Muscle layer of colon (tissue), 2 donors: ENCODE data around the gene BAIAP2L2.

ENCODE experiments used
- H3K27ac ChIP-seq: one replicate; pipeline ENCODE4 v1.7.0; 2013; ENCODE audit warnings: low read depth, mild to moderate bottlenecking, low read length, moderate library complexity
- H3K27me3 ChIP-seq, 2 donors: one replicate each; pipeline ENCODE4 v1.7.0; 2013; ENCODE audit warnings: low read length in 2 of 2, mild to moderate bottlenecking in 2 of 2; ENCODE audit not compliant: insufficient read depth in 2 of 2, control insufficient read depth in 1 of 2
- H3K36me3 ChIP-seq: one replicate; pipeline ENCODE4 v1.7.0; 2013; ENCODE audit warnings: mild to moderate bottlenecking, low read length; ENCODE audit not compliant: insufficient read depth
- H3K4me1 ChIP-seq: one replicate; pipeline ENCODE4 v1.7.0; 2013; ENCODE audit warnings: mild to moderate bottlenecking, low read length; ENCODE audit not compliant: insufficient read depth
- H3K4me3 ChIP-seq, 2 donors: one replicate each; pipeline ENCODE4 v1.7.0; 2013; ENCODE audit warnings: low read length in 2 of 2, low read depth in 1 of 2, mild to moderate bottlenecking in 1 of 2, moderate library complexity in 1 of 2
- H3K9ac ChIP-seq: one replicate; pipeline ENCODE4 v1.7.0; 2013; ENCODE audit warnings: low read length
- H3K9me3 ChIP-seq: one replicate; pipeline ENCODE4 v1.7.0; 2013; ENCODE audit warnings: mild to moderate bottlenecking, low read length
- donor health status: abdominal sarcoma.
- donor health status: Adenocarcinoma of cecum.

BAIAP2L2 gene

GRCh38 chr22:38069372-38070249 is 40.9 kb downstream of the BAIAP2L2 start:
- H3K4me3 ChIP-seq = no peak overlapping the region
- H3K27me3 ChIP-seq = no peaks in the 10 kb centered on the region
- H3K36me3 ChIP-seq = no peaks in the 10 kb centered on the region
- peaks cover 22% of the 10 kb centered on the region for H3K4me1 ChIP-seq
- no peak overlapping the region for H3K9ac ChIP-seq
- no peaks in the 10 kb centered on the region for H3K9me3 ChIP-seq
- peak overlapping the region; percentile 44 for H3K27ac ChIP-seq

- peaks cover 22% of the 10 kb centered on the region for H3K4me1 ChIP-seq
- no peak overlapping the region for H3K9ac ChIP-seq
- H3K4me3 ChIP-seq = no peak overlapping the region
- no peaks in the 10 kb centered on the region for H3K36me3 ChIP-seq
- no peaks in the 10 kb centered on the region for H3K27me3 ChIP-seq
- no peaks in the 10 kb centered on the region for H3K9me3 ChIP-seq
- H3K27ac ChIP-seq = no peak overlapping the region
These were observed 41.7 kb downstream of the BAIAP2L2 start for GRCh38 chr22:38068641-38069371.

GRCh38 chr22:38067761-38068360 is 42.6 kb downstream of the BAIAP2L2 start:
- no peak overlapping the region for H3K9ac ChIP-seq
- peaks cover 22% of the 10 kb centered on the region for H3K4me1 ChIP-seq
- H3K36me3 ChIP-seq = no peaks in the 10 kb centered on the region
- H3K27ac ChIP-seq = no peak overlapping the region
- H3K27me3 ChIP-seq = no peaks in the 10 kb centered on the region
- no peak overlapping the region for H3K4me3 ChIP-seq
- H3K9me3 ChIP-seq = no peaks in the 10 kb centered on the region

GRCh38 chr22:38067028-38067415 is 43.5 kb downstream of the BAIAP2L2 start:
- Histone ChIP-seq H3K27me3 (no peaks in the 10 kb centered on the region), H3K9me3 (no peaks in the 10 kb centered on the region), H3K4me1 (peaks cover 22% of the 10 kb centered on the region), H3K9ac (no peak overlapping the region), H3K27ac (no peak overlapping the region), H3K4me3 (no peak overlapping the region), H3K36me3 (no peaks in the 10 kb centered on the region)

- Histone ChIP-seq H3K4me1 (peaks cover 22% of the 10 kb centered on the region), H3K9me3 (no peaks in the 10 kb centered on the region), H3K27ac (no peak overlapping the region), H3K36me3 (no peaks in the 10 kb centered on the region), H3K9ac (no peak overlapping the region), H3K27me3 (no peaks in the 10 kb centered on the region), H3K4me3 (no peak overlapping the region)
These were observed 44.0 kb downstream of the BAIAP2L2 start for GRCh38 chr22:38066381-38067027.

- H3K4me1 ChIP-seq = peaks cover 22% of the 10 kb centered on the region
- H3K9me3 ChIP-seq = no peaks in the 10 kb centered on the region
- H3K36me3 ChIP-seq = no peaks in the 10 kb centered on the region
- H3K27me3 ChIP-seq = no peaks in the 10 kb centered on the region
- no peak overlapping the region for H3K9ac ChIP-seq
- no peak overlapping the region for H3K27ac ChIP-seq
- H3K4me3 ChIP-seq = no peak overlapping the region
These were observed 44.9 kb downstream of the BAIAP2L2 start for GRCh38 chr22:38065539-38065938.

GRCh38 chr22:38062791-38063190 is 47.7 kb downstream of the BAIAP2L2 start:
- H3K27ac ChIP-seq = no peak overlapping the region
- no peak overlapping the region for H3K9ac ChIP-seq
- H3K9me3 ChIP-seq = no peaks in the 10 kb centered on the region
- H3K4me3 ChIP-seq = no peak overlapping the region
- no peaks in the 10 kb centered on the region for H3K27me3 ChIP-seq
- H3K36me3 ChIP-seq = no peaks in the 10 kb centered on the region
- H3K4me1 ChIP-seq = peaks cover 1% of the 10 kb centered on the region

- Histone ChIP-seq H3K36me3 (no peaks in the 10 kb centered on the region), H3K9ac (peak within 1 kb of the TSS; percentile 33), H3K27ac (peak within 1 kb of the TSS; percentile 28), H3K4me3 (peak within 1 kb of the TSS; percentile 49 to 72), H3K27me3 (no peaks in the 10 kb centered on the region), H3K4me1 (peaks cover 12% of the 10 kb centered on the region), H3K9me3 (no peaks in the 10 kb centered on the region)
These were observed 53.3 kb downstream of the BAIAP2L2 start, which contains the start of gene PICK1 for GRCh38 chr22:38056969-38057891. Gene PICK1, plus strand, starts transcription at chr22:38057404. Its CDS starts 406 bp downstream, at chr22:38057810.

GRCh38 chr22:38051900-38052862 is 58.3 kb downstream of the BAIAP2L2 start:
- no peaks in the 10 kb centered on the region for H3K27me3 ChIP-seq
- H3K4me1 ChIP-seq = peaks cover 6% of the 10 kb centered on the region
- no peak overlapping the region for H3K4me3 ChIP-seq
- no peak overlapping the region for H3K27ac ChIP-seq
- no peaks in the 10 kb centered on the region for H3K9me3 ChIP-seq
- no peak overlapping the region for H3K9ac ChIP-seq
- no peaks in the 10 kb centered on the region for H3K36me3 ChIP-seq

- Histone ChIP-seq H3K9me3 (no peaks in the 10 kb centered on the region), H3K4me3 (no peak overlapping the region), H3K36me3 (no peaks in the 10 kb centered on the region), H3K9ac (no peak overlapping the region), H3K27me3 (no peaks in the 10 kb centered on the region), H3K4me1 (no peaks in the 10 kb centered on the region), H3K27ac (no peak overlapping the region)
These were observed 59.2 kb downstream of the BAIAP2L2 start for GRCh38 chr22:38051261-38051660.
